WTC11 (cell line): ENCODE data around the gene DDX39B.

ENCODE experiments used
- CREB1 ChIP-seq: sonication (generic); formaldehyde crosslinking; IDR thresholded peaks from 2 replicates; pipeline ENCODE4 v1.8.0; 2023; ENCODE audit warnings: mild to moderate bottlenecking, missing genetic modification reagents
- E2F4 ChIP-seq: sonication (generic); formaldehyde crosslinking; IDR thresholded peaks from 2 replicates; pipeline ENCODE4 v1.8.1; 2022; ENCODE audit warnings: low read depth, mild to moderate bottlenecking, moderate library complexity, missing genetic modification reagents, borderline replicate concordance
- GABPB1 ChIP-seq: sonication (generic); formaldehyde crosslinking; IDR thresholded peaks from 2 replicates; pipeline ENCODE4 v1.8.1; 2023; ENCODE audit warnings: mild to moderate bottlenecking, missing genetic modification reagents
- PREB ChIP-seq: sonication (generic); formaldehyde crosslinking; IDR thresholded peaks from 2 replicates; pipeline ENCODE4 v1.8.1; 2022; ENCODE audit warnings: mild to moderate bottlenecking, missing genetic modification reagents, moderate library complexity, borderline replicate concordance
- TEAD4 ChIP-seq: sonication (generic); formaldehyde crosslinking; IDR thresholded peaks from 2 replicates; pipeline ENCODE4 v1.8.0; 2022; ENCODE audit warnings: mild to moderate bottlenecking, missing genetic modification reagents
- TF ChIP-seq, protein P1 (sequence below): fragments of 200-600 bp; IDR thresholded peaks from 2 replicates; pipeline ENCODE4 v1.8.0; 2022; ENCODE audit warnings: antibody characterized with exemption
- TF ChIP-seq, protein P2 (sequence below): sonication (generic); formaldehyde crosslinking; IDR thresholded peaks from 2 replicates; pipeline ENCODE4 v1.8.1; 2022; ENCODE audit warnings: low read depth, missing genetic modification reagents, borderline replicate concordance

- TF ChIP-seq TEAD4 (CRISPR knock-in tag) = no peak
- TF ChIP-seq, protein P1, sequence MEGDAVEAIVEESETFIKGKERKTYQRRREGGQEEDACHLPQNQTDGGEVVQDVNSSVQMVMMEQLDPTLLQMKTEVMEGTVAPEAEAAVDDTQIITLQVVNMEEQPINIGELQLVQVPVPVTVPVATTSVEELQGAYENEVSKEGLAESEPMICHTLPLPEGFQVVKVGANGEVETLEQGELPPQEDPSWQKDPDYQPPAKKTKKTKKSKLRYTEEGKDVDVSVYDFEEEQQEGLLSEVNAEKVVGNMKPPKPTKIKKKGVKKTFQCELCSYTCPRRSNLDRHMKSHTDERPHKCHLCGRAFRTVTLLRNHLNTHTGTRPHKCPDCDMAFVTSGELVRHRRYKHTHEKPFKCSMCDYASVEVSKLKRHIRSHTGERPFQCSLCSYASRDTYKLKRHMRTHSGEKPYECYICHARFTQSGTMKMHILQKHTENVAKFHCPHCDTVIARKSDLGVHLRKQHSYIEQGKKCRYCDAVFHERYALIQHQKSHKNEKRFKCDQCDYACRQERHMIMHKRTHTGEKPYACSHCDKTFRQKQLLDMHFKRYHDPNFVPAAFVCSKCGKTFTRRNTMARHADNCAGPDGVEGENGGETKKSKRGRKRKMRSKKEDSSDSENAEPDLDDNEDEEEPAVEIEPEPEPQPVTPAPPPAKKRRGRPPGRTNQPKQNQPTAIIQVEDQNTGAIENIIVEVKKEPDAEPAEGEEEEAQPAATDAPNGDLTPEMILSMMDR = no peak
- no peak for TF ChIP-seq GABPB1 (CRISPR knock-in tag)
- no peak for TF ChIP-seq PREB (CRISPR knock-in tag)
- TF ChIP-seq CREB1 = no peak
- TF ChIP-seq, protein P2, sequence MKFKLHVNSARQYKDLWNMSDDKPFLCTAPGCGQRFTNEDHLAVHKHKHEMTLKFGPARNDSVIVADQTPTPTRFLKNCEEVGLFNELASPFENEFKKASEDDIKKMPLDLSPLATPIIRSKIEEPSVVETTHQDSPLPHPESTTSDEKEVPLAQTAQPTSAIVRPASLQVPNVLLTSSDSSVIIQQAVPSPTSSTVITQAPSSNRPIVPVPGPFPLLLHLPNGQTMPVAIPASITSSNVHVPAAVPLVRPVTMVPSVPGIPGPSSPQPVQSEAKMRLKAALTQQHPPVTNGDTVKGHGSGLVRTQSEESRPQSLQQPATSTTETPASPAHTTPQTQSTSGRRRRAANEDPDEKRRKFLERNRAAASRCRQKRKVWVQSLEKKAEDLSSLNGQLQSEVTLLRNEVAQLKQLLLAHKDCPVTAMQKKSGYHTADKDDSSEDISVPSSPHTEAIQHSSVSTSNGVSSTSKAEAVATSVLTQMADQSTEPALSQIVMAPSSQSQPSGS (CRISPR knock-in tag) = no peak
- TF ChIP-seq E2F4 (CRISPR knock-in tag) = no peak
Observed at GRCh38 chr6:31480574-31480973, 61.2 kb downstream of the DDX39B start.
